B cell (primary cell): Measurements from ENCODE around the gene SEC24B. TPM values are rescaled to one million over a fixed set of nuclear protein-coding genes. Genes with fewer than 3 reads are reported as not detected.

Experiments used
- ATAC-seq: fragments of 200-7000 bp; cut with Tn5 transposase; one replicate; pipeline ENCODE4 v1.10.0; 2021; ENCODE audit warnings: low read depth, mild to moderate bottlenecking, moderate number of reproducible peaks, moderate library complexity
- CTCF ChIA-PET: fragments of 350-600 bp; sonication (Branson Sonifier 250); formaldehyde crosslinking; loops from one replicate; lab custom pipeline; 2021; ENCODE audit warnings: antibody characterized with exemption, inconsistent platforms; lab: Charles Lee
- POLR2A ChIA-PET: fragments of 350-600 bp; sonication (Branson Sonifier 250); formaldehyde crosslinking; loops from one replicate; lab custom pipeline; 2021; ENCODE audit warnings: antibody characterized with exemption; lab: Charles Lee
- DNase-seq: peaks from one replicate; pipeline ENCODE4 v3.0.0; 2013
- H2AFZ ChIP-seq: 2 replicates; pipeline ENCODE4 v1.6.1; 2012; ENCODE audit warnings: mild to moderate bottlenecking, low read depth, low read length; ENCODE audit not compliant: insufficient read depth, poor library complexity, severe bottlenecking
- H3K27ac ChIP-seq, 2 donors: 1 replicate in 1 of 2; 2 replicates in 1 of 2; pipeline ENCODE4 v1.5.1; 2012 to 2013; ENCODE audit warnings: low read length in 2 of 2, mild to moderate bottlenecking in 2 of 2, moderate library complexity in 1 of 2
- H3K27me3 ChIP-seq, 4 experiments: fragments of 200-600 bp in 1 of 4; sonication (generic) in 1 of 4; replicated peaks in 1 of 4; 1 replicate in 2 of 4; 2 replicates in 2 of 4; pipeline versions ENCODE4 v1.6.1 to v1.7.0; 2013 to 2016; ENCODE audit warnings: low read length in 3 of 4, mild to moderate bottlenecking in 2 of 4, mixed read lengths in 1 of 4, moderate library complexity in 1 of 4; ENCODE audit not compliant: insufficient read depth in 4 of 4, control insufficient read depth in 3 of 4; ENCODE audit errors: control extremely low read depth in 1 of 4
- H3K36me3 ChIP-seq, 2 experiments: replicated peaks in 1 of 2; 1 replicate in 1 of 2; 2 replicates in 1 of 2; pipeline versions ENCODE4 v1.6.1 to v1.7.1; 2013; ENCODE audit warnings: low read length in 1 of 2; ENCODE audit not compliant: insufficient read depth in 2 of 2, control insufficient read depth in 1 of 2; ENCODE audit errors: control extremely low read depth in 1 of 2, extremely low read depth in 1 of 2
- H3K4me1 ChIP-seq, 2 donors: fragments of 200-600 bp in 1 of 2; sonication (generic) in 1 of 2; 1 replicate in 1 of 2; 2 replicates in 1 of 2; pipeline versions ENCODE4 v1.5.1 to v1.6.1; 2013 to 2017; ENCODE audit warnings: low read length in 2 of 2; ENCODE audit not compliant: control insufficient read depth in 2 of 2, insufficient read depth in 2 of 2
- H3K4me2 ChIP-seq: replicated peaks from 2 replicates; pipeline ENCODE3; 2012; ENCODE audit warnings: mild to moderate bottlenecking, low read depth, low read length; ENCODE audit not compliant: poor library complexity, severe bottlenecking
- H3K4me3 ChIP-seq, 5 experiments: fragments of 200-600 bp in 1 of 5; sonication (generic) in 1 of 5; 1 replicate in 3 of 5; 2 replicates in 2 of 5; pipeline versions ENCODE4 v1.5.1 to v1.7.0; 2011 to 2016; ENCODE audit warnings: low read length in 4 of 5, mild to moderate bottlenecking in 4 of 5, low read depth in 2 of 5, control low read depth in 1 of 5, moderate library complexity in 1 of 5; ENCODE audit not compliant: insufficient read depth in 1 of 5; ENCODE audit errors: control extremely low read depth in 1 of 5, extremely low read depth in 1 of 5
- H3K79me2 ChIP-seq: fragments of 200-600 bp; sonication (generic); one replicate; pipeline ENCODE4 v1.6.0; 2016; ENCODE audit warnings: low read length; ENCODE audit not compliant: control insufficient read depth, insufficient read depth
- H3K9ac ChIP-seq: fragments of 200-600 bp; sonication (generic); 2 replicates; pipeline ENCODE4 v1.6.1; 2017; ENCODE audit warnings: mild to moderate bottlenecking, low read length, moderate library complexity
- H3K9me3 ChIP-seq, 3 donors: one replicate each; pipeline versions ENCODE4 v1.6.1 to v1.7.1; 2013; ENCODE audit warnings: low read length in 2 of 3; ENCODE audit not compliant: control insufficient read depth in 2 of 3, insufficient read depth in 1 of 3; ENCODE audit errors: control extremely low read depth in 1 of 3
- H4K20me1 ChIP-seq: 2 replicates; pipeline ENCODE4 v1.6.0; 2012; ENCODE audit warnings: mild to moderate bottlenecking, low read length; ENCODE audit not compliant: insufficient read depth, control insufficient read depth, poor library complexity, severe bottlenecking
- H3K27ac Mint-ChIP-seq: one replicate; pipeline ENCODE4 v1.8.0; 2021; ENCODE audit warnings: mixed read lengths
- H3K27me3 Mint-ChIP-seq: one replicate; pipeline ENCODE4 v1.8.0; 2021; ENCODE audit warnings: mixed read lengths
- H3K4me1 Mint-ChIP-seq: one replicate; pipeline ENCODE4 v1.8.0; 2021; ENCODE audit warnings: mixed read lengths
- H3K4me3 Mint-ChIP-seq: one replicate; pipeline ENCODE4 v1.8.0; 2021; ENCODE audit warnings: mixed read lengths
- H3K9me3 Mint-ChIP-seq: one replicate; pipeline ENCODE4 v1.8.0; 2022; ENCODE audit warnings: mixed read lengths; ENCODE audit not compliant: insufficient read depth
- CTCF ChIP-seq: fragments of 200-600 bp; IDR thresholded peaks from one replicate; pipeline ENCODE4 v1.8.0; 2022; ENCODE audit warnings: antibody characterized with exemption, mild to moderate bottlenecking
- EZH2 ChIP-seq: IDR thresholded peaks from 2 replicates; pipeline ENCODE4 v1.6.1; 2012; ENCODE audit warnings: borderline replicate concordance, low read depth, mild to moderate bottlenecking, moderate library complexity, low read length; ENCODE audit not compliant: insufficient read depth, poor library complexity, severe bottlenecking
- WGBS: methylation state at CpG from one replicate; pipeline ENCODE4 v1.1.5; 2013; ENCODE audit warnings: missing lambda C conversion rate; ENCODE audit not compliant: insufficient coverage; 5-methylcytosine and 5-hydroxymethylcytosine counted together
- intact Hi-C: fragments of 100-400 bp; cut with micrococcal nuclease; formaldehyde crosslinking; loops from one replicate; pipeline ENCODE4 v1.10.0; 2022
- polyA plus RNA-seq: library from polyadenylated mRNA; depleted of rRNA; stranded (reverse); fragments of >200 nt; gene quantifications from 2 replicates; pipeline ENCODE4 v1.2.3, GENCODE V29; 2012
- total RNA-seq, 2 donors: library from RNA; stranded (reverse); fragments of 120-200 nt in 1 of 2; gene quantifications; 1 replicate in 1 of 2; 2 replicates in 1 of 2; pipeline versions ENCODE4 v1.2.3 to v1.2.4, GENCODE V29; 2013 to 2022

The SEC24B gene
- total and polyA plus RNA-seq, 2 donors (not counting 1 experiment from before 2014, with no cell fraction given), result 22.6 to 46.4 TPM

GRCh38 chr4:109407027-109407737, 26.4 kb upstream of the SEC24B start:
- ChIA-PET CTCF (interaction anchor here (1.6 to 1.7 kb wide), 2 partner anchors 591 to 1388 kb away, joined by 3 to 4 read pairs; no protein-coding TSS in a partner anchor), POLR2A (no interaction called here)
- no CpG with 5 or more reads among the region's 2 CpGs for WGBS
- Histone ChIP-seq H2AFZ (no peak overlapping the region), H4K20me1 (no peaks in the 10 kb centered on the region), H3K27me3 (peaks cover 0 to 2% (median 0%) of the 10 kb centered on the region in 4 experiments), H3K4me2 (no peak overlapping the region), H3K4me1 (no peaks in the 10 kb centered on the region), H3K36me3 (no peaks in the 10 kb centered on the region), H3K9me3 (no peaks in the 10 kb centered on the region), H3K9ac (no peak overlapping the region), H3K27ac (no peak overlapping the region), H3K4me3 (no peak overlapping the region), H3K79me2 (no peaks in the 10 kb centered on the region)
- Mint-ChIP-seq H3K4me1 (no peaks in the 10 kb centered on the region), H3K9me3 (no peaks in the 10 kb centered on the region), H3K27ac (no peak overlapping the region), H3K4me3 (no peak overlapping the region), H3K27me3 (peaks cover 7% of the 10 kb centered on the region)
- DNase-seq (no peak), ATAC-seq (no peak)
- TF ChIP-seq CTCF, result no peak
- no peak for TF ChIP-seq EZH2
- intact Hi-C loops, result no loop called here

- no peaks in the 10 kb centered on the region for H3K79me2 ChIP-seq
- ChIA-PET CTCF (interaction anchor here (0.8 kb wide), 1 partner anchor 22 kb away, joined by 4 read pairs; no protein-coding TSS in a partner anchor), POLR2A (no interaction called here)
- intact Hi-C loops, result no loop called here
- TF ChIP-seq EZH2 (no peak), CTCF (no peak)
- no peak overlapping the region for H3K4me2 ChIP-seq
- peaks cover 0 to 3% (median 0%) of the 10 kb centered on the region in 4 experiments for H3K27me3 ChIP-seq
- no peak overlapping the region for H3K27ac Mint-ChIP-seq
- no peak overlapping the region for H3K4me3 Mint-ChIP-seq
- H3K4me1 Mint-ChIP-seq, result no peaks in the 10 kb centered on the region
- H2AFZ ChIP-seq, result no peak overlapping the region
- H3K27ac ChIP-seq, result no peak overlapping the region
- no peak overlapping the region for H3K9ac ChIP-seq
- no peaks in the 10 kb centered on the region for H3K36me3 ChIP-seq
- H4K20me1 ChIP-seq, result no peaks in the 10 kb centered on the region
- DNase-seq (no peak), ATAC-seq (no peak)
- no peaks in the 10 kb centered on the region for H3K4me1 ChIP-seq
- WGBS, result 89% methylated on average over 3 of the region's 3 CpGs
- no peak overlapping the region for H3K4me3 ChIP-seq
- no peaks in the 10 kb centered on the region for H3K9me3 ChIP-seq
- H3K27me3 Mint-ChIP-seq, result peaks cover 4% of the 10 kb centered on the region
- H3K9me3 Mint-ChIP-seq, result no peaks in the 10 kb centered on the region
Measured at GRCh38 chr4:109408711-109409110, 24.9 kb upstream of the SEC24B start.
